Neural crest cell (in vitro differentiated cells): ENCODE results near the gene ITSN2. TPM values are rescaled to one million over a fixed set of nuclear protein-coding genes. Genes with fewer than 3 reads are reported as not detected.

Experiments
- DNase-seq: peaks from one replicate; pipeline ENCODE4 v3.0.0; 2021; ENCODE audit warnings: low read depth, mixed read lengths, low spot score
- H3K27ac Mint-ChIP-seq: one replicate; pipeline ENCODE4 v1.8.0; 2021; ENCODE audit warnings: mild to moderate bottlenecking, mixed read lengths; ENCODE audit not compliant: unreplicated experiment
- H3K27me3 Mint-ChIP-seq: 2 replicates; pipeline ENCODE4 v1.8.0; 2021; ENCODE audit warnings: low read depth, mild to moderate bottlenecking, mixed read lengths
- H3K36me3 Mint-ChIP-seq: 2 replicates; pipeline ENCODE4 v1.8.0; 2021; ENCODE audit warnings: low read depth, mild to moderate bottlenecking, mixed read lengths
- H3K4me1 Mint-ChIP-seq: 2 replicates; pipeline ENCODE4 v1.8.0; 2021; ENCODE audit warnings: mixed read lengths
- H3K4me3 Mint-ChIP-seq: one replicate; pipeline ENCODE4 v1.8.0; 2021; ENCODE audit warnings: mild to moderate bottlenecking, mixed read lengths
- H3K9me3 Mint-ChIP-seq: 2 replicates; pipeline ENCODE4 v1.8.0; 2021; ENCODE audit warnings: mixed read lengths
- total RNA-seq: library from RNA; stranded (reverse); gene quantifications from 2 replicates; pipeline ENCODE4 v1.2.1, GENCODE V29; 2021
- TF ChIP-seq, protein P1 (sequence below): fragments of 200-600 bp; sonication (generic); conservative IDR thresholded peaks from 2 replicates; pipeline ENCODE4 v1.5.0; 2021; ENCODE audit warnings: antibody characterized with exemption, mild to moderate bottlenecking

Gene ITSN2
- total RNA-seq, 1 donor from 2014 or later: 13.6 TPM

DNA sequence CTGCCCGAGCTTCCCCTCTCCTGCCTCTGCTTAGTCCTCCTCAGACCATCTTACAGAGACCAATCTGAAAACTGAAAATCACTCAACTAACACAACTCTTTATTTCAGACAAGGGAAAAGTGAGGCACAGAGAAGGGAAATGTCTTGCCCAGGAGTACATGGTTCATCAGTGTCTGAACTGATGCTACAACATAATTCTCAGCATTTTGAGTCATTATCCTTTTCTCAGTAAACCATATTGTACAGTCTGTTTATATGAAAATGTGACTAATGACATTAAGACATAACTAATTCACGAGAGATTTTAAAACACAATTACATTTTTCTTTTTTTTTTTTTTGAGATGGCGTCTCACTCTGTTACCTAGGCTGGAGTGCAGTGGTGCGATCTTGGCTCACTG, 62.7 kb downstream of the ITSN2 start:
- H3K27me3 Mint-ChIP-seq: no peaks in the 10 kb centered on the region
- H3K4me1 Mint-ChIP-seq: no peaks in the 10 kb centered on the region
- peaks cover 28% of the 10 kb centered on the region for H3K36me3 Mint-ChIP-seq

DNA sequence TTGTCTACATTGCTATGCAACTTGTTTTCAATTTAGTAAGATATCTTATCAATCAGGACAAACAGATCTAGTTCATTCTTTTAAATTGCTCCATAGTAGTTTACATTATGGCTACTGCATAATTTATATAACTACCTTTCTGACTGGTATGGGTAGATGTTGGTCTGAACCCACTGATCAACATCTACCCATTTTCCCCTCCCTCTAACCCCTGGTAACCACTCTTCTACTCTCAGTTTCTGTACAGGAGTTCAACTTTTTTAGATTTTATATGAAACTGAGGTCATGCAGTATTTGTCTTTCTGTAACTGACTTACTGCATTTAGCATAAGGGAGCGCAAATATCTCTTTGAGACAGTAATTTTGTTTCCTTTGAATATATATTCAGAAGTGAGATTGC, 73.2 kb downstream of the ITSN2 start:
- Mint-ChIP-seq H3K36me3 (peaks cover 8% of the 10 kb centered on the region), H3K4me1 (no peaks in the 10 kb centered on the region), H3K27me3 (no peaks in the 10 kb centered on the region), H3K4me3 (no peak overlapping the region), H3K9me3 (no peaks in the 10 kb centered on the region), H3K27ac (no peak overlapping the region)
- TF ChIP-seq, protein P1, sequence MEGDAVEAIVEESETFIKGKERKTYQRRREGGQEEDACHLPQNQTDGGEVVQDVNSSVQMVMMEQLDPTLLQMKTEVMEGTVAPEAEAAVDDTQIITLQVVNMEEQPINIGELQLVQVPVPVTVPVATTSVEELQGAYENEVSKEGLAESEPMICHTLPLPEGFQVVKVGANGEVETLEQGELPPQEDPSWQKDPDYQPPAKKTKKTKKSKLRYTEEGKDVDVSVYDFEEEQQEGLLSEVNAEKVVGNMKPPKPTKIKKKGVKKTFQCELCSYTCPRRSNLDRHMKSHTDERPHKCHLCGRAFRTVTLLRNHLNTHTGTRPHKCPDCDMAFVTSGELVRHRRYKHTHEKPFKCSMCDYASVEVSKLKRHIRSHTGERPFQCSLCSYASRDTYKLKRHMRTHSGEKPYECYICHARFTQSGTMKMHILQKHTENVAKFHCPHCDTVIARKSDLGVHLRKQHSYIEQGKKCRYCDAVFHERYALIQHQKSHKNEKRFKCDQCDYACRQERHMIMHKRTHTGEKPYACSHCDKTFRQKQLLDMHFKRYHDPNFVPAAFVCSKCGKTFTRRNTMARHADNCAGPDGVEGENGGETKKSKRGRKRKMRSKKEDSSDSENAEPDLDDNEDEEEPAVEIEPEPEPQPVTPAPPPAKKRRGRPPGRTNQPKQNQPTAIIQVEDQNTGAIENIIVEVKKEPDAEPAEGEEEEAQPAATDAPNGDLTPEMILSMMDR: no peak
- DNase-seq: no peak

More for the DNA sequence above, 62.7 kb downstream of the ITSN2 start:
- no peak for DNase-seq
- Mint-ChIP-seq H3K9me3 (no peaks in the 10 kb centered on the region), H3K27ac (no peak overlapping the region), H3K4me3 (no peak overlapping the region)
- TF ChIP-seq, protein P1: no peak

DNA sequence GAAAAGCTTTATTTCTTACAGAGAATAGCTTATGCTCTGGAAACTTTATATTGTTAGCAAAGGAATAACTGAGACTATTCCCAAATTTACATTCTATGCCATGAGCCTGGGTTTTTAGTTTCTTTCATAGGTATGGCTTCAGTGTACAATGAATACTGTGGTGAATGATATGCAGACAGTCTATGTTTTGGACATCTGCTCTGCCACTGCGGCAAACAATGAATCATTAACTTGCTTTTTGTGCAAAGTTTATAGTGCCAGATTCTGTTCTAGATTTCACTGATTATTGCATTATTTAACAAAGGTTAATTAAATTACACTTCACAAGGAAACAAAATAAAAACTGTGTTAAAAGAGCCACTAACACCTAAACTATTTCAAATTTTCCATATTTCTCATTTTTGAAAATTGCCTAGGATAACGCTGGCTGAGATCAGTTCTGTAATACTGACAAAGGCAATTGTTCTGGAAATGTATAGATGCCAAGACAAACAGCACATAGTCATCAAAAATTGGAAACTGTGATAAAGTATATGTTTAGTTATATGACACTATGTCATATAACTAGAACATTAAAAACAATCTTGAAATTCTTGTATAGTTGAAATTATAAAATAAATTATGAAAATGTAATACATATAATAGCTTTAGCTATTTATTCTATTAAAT, 74.7 kb downstream of the ITSN2 start:
- TF ChIP-seq, protein P1: no peak
- Mint-ChIP-seq H3K27ac (no peak overlapping the region), H3K9me3 (no peaks in the 10 kb centered on the region), H3K4me3 (no peak overlapping the region), H3K36me3 (peaks cover 7% of the 10 kb centered on the region), H3K4me1 (no peaks in the 10 kb centered on the region), H3K27me3 (no peaks in the 10 kb centered on the region)
- DNase-seq: no peak

DNA sequence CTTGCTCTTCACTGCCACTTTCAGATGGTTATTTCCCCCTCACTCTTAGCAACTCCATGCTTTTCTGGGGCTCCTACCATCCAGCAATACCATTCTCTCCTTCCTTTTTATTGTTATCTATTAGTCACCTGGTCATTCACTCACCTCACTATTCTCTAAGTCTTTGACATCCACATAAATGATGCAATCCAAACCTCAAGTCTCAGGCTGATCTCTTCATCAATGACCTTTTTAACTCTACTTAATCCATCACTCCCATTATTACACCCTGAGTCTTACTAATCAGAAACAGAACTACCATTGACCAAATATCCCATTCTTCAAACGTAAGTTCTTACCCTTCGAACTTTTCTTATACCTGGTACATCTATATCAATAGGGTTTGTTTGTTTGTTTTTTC, 79.7 kb downstream of the ITSN2 start:
- Mint-ChIP-seq H3K36me3 (no peaks in the 10 kb centered on the region), H3K27me3 (no peaks in the 10 kb centered on the region), H3K27ac (no peak overlapping the region), H3K9me3 (no peaks in the 10 kb centered on the region), H3K4me1 (no peaks in the 10 kb centered on the region), H3K4me3 (no peak overlapping the region)
- DNase-seq: no peak
- TF ChIP-seq, protein P1: no peak

DNA sequence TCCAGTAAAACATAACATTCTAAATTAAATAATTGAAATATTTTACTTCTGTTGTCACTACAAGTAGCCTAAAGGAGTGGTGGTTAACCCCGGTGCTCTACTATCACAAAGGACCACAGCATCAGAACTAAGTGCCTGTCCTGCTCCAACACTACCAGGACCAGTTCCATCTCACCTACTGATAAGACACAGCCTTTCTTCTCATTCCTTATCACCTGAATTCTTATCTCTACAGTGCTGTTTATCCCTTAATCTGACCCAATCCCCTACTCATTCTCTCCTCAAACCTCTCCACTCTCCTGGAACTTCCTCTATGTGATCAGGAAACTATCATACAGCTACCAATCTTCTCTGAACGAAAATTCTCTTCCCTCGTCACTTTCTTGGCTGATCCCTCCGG, 80.2 kb downstream of the ITSN2 start:
- Mint-ChIP-seq H3K9me3 (no peaks in the 10 kb centered on the region), H3K4me1 (no peaks in the 10 kb centered on the region), H3K4me3 (no peak overlapping the region), H3K27ac (no peak overlapping the region), H3K27me3 (no peaks in the 10 kb centered on the region), H3K36me3 (no peaks in the 10 kb centered on the region)
- TF ChIP-seq, protein P1: no peak
- no peak for DNase-seq
